PC-9 (cell line): Measurements from ENCODE around the gene POU6F2.

ENCODE experiments used
- EZH2 ChIP-seq: fragments of 200-600 bp; sonication (generic); IDR thresholded peaks from 2 replicates; pipeline ENCODE4 v1.8.0; 2017; ENCODE audit warnings: antibody characterized with exemption, low read depth
- TF ChIP-seq, protein P1 (sequence below): fragments of 200-600 bp; sonication (generic); conservative IDR thresholded peaks from 2 replicates; pipeline ENCODE4 v1.6.1; 2017; ENCODE audit warnings: mixed run types, antibody characterized with exemption, mild to moderate bottlenecking, moderate library complexity

DNA sequence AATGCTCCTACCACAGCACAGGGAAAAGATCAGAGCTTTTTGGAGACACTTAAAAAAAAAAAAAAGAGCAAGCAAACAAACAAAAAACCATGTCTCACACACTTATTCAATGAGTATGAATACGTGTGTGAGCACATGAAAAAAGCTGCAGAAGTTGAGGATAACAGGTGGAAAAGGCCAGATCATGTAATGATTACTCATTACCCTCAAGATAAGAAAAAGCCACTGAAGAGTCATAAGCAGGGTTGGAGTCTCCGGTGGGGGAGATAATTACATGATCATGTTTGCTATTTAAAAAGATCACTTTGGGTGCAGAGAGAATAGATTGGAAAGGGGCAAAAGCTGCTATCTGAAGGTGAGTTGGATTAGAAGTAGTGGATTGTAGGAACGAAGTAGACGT lies 77.0 kb downstream of the POU6F2 start:
- TF ChIP-seq, protein P1, sequence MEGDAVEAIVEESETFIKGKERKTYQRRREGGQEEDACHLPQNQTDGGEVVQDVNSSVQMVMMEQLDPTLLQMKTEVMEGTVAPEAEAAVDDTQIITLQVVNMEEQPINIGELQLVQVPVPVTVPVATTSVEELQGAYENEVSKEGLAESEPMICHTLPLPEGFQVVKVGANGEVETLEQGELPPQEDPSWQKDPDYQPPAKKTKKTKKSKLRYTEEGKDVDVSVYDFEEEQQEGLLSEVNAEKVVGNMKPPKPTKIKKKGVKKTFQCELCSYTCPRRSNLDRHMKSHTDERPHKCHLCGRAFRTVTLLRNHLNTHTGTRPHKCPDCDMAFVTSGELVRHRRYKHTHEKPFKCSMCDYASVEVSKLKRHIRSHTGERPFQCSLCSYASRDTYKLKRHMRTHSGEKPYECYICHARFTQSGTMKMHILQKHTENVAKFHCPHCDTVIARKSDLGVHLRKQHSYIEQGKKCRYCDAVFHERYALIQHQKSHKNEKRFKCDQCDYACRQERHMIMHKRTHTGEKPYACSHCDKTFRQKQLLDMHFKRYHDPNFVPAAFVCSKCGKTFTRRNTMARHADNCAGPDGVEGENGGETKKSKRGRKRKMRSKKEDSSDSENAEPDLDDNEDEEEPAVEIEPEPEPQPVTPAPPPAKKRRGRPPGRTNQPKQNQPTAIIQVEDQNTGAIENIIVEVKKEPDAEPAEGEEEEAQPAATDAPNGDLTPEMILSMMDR, result no peak
- no peak for TF ChIP-seq EZH2
